Esophagus squamous epithelium (tissue), 4 donors: Measurements from ENCODE around the gene RABGEF1.

ENCODE experiments used
- POLR2A ChIP-seq, 4 donors: fragments of 450-650 bp; IDR thresholded peaks; one replicate each; pipeline ENCODE4 v1.6.1; 2017; ENCODE audit warnings: antibody characterized with exemption in 4 of 4, mild to moderate bottlenecking in 4 of 4, moderate library complexity in 3 of 4
- TF ChIP-seq, protein P1 (sequence below), 6 experiments: fragments of 450-650 bp in 4 of 6; fragments of 200-600 bp in 2 of 6; sonication (generic) in 2 of 6; IDR thresholded peaks; one replicate each; pipeline ENCODE4 v1.5.1; 2016 to 2019; ENCODE audit warnings: antibody characterized with exemption in 6 of 6, mild to moderate bottlenecking in 4 of 6, moderate library complexity in 4 of 6

DNA sequence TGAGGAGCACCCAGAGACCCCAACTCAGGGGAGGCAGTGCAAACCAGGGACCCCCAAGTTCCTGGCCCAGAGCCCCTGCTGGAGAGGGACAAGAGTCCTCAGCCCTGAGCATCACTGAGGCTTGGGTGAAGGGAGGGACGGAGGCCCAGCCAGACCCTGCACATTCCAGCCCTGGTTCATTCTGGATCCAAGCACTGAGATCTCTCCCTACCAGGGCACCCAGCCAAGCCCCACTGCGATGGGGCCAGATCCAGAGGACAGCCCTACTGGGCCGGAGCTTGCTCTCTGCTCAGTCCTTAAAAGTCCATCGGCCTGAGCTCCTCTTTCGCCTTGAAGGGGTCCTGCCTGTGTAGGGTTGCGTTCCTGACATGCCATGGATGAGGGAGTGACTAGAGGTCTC, 40.5 kb upstream of the RABGEF1 start:
- TF ChIP-seq, protein P1, sequence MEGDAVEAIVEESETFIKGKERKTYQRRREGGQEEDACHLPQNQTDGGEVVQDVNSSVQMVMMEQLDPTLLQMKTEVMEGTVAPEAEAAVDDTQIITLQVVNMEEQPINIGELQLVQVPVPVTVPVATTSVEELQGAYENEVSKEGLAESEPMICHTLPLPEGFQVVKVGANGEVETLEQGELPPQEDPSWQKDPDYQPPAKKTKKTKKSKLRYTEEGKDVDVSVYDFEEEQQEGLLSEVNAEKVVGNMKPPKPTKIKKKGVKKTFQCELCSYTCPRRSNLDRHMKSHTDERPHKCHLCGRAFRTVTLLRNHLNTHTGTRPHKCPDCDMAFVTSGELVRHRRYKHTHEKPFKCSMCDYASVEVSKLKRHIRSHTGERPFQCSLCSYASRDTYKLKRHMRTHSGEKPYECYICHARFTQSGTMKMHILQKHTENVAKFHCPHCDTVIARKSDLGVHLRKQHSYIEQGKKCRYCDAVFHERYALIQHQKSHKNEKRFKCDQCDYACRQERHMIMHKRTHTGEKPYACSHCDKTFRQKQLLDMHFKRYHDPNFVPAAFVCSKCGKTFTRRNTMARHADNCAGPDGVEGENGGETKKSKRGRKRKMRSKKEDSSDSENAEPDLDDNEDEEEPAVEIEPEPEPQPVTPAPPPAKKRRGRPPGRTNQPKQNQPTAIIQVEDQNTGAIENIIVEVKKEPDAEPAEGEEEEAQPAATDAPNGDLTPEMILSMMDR (IDR thresholded peaks at IDR 0.05): no peak
- TF ChIP-seq POLR2A (IDR thresholded peaks at IDR 0.05): no peak
